Left ventricle myocardium inferior (tissue), 1 donor: ENCODE measurements around the gene CLTCL1. TPM values are rescaled to one million over a fixed set of nuclear protein-coding genes. Genes with fewer than 3 reads are reported as not detected.
"Not testable (repeated sequence)": the region's sequence is repeated elsewhere in the genome, so short reads cannot be mapped to it uniquely, and the experiment has no call there.

Experiments
- DNase-seq: peaks from one replicate; pipeline ENCODE4 v3.0.0-alpha.2; 2020
- H3K27ac ChIP-seq: fragments of 200-600 bp; replicated peaks from 2 replicates; pipeline ENCODE4 v1.8.0; 2021
- H3K27me3 ChIP-seq: fragments of 200-600 bp; 2 replicates; pipeline ENCODE4 v1.8.0; 2021; ENCODE audit warnings: low read depth
- H3K36me3 ChIP-seq: fragments of 200-600 bp; 2 replicates; pipeline ENCODE4 v1.8.0; 2021
- H3K4me1 ChIP-seq: fragments of 200-600 bp; 2 replicates; pipeline ENCODE4 v1.8.0; 2021
- H3K4me3 ChIP-seq: fragments of 200-600 bp; 2 replicates; pipeline ENCODE4 v1.8.0; 2021; ENCODE audit warnings: mild to moderate bottlenecking, moderate library complexity
- H3K9me3 ChIP-seq: fragments of 200-600 bp; replicated peaks from 2 replicates; pipeline ENCODE4 v1.8.0; 2021
- CTCF ChIP-seq: fragments of 200-600 bp; IDR thresholded peaks from 2 replicates; pipeline ENCODE4 v1.8.0; 2021; ENCODE audit warnings: antibody characterized with exemption, mild to moderate bottlenecking, borderline replicate concordance
- intact Hi-C: fragments of 100-400 bp; cut with micrococcal nuclease; formaldehyde crosslinking; loops from one replicate; pipeline ENCODE4 v1.11.0; 2022
- total RNA-seq: library from RNA; stranded (reverse); fragmentation: NEBNext Ultra II Directional; extraction: Animal tissue kit (Norgen Biotek cat#: 25700); gene quantifications from one replicate; pipeline ENCODE4 v1.2.1, GENCODE V29; 2021
- donor health status: DM: no; HTN: yes; CAD: no; lungs with severe emphysema.

CLTCL1 gene
- total RNA-seq, 1 donor from 2014 or later = 9.4 TPM

GRCh38 chr22:19207884-19208283, 83.6 kb downstream of the CLTCL1 start:
- no peak overlapping the region for H3K27ac ChIP-seq
- intact Hi-C loops = no loop called here
- no peaks in the 10 kb centered on the region for H3K4me1 ChIP-seq
- H3K27me3 ChIP-seq = no peaks in the 10 kb centered on the region
- TF ChIP-seq CTCF = no peak
- H3K4me3 ChIP-seq = no peak overlapping the region
- peaks cover 32% of the 10 kb centered on the region for H3K36me3 ChIP-seq
- no peaks in the 10 kb centered on the region for H3K9me3 ChIP-seq
- no peak for DNase-seq

- Histone ChIP-seq H3K36me3 (peaks cover 32% of the 10 kb centered on the region), H3K9me3 (no peaks in the 10 kb centered on the region), H3K27me3 (no peaks in the 10 kb centered on the region), H3K4me1 (no peaks in the 10 kb centered on the region), H3K27ac (no peak overlapping the region), H3K4me3 (no peak overlapping the region)
- DNase-seq = no peak
- no peak for TF ChIP-seq CTCF
- intact Hi-C loops = no loop called here
These were observed 84.1 kb downstream of the CLTCL1 start for GRCh38 chr22:19207401-19207808.

GRCh38 chr22:19206287-19206686, 85.2 kb downstream of the CLTCL1 start:
- no peak overlapping the region for H3K4me3 ChIP-seq
- no peaks in the 10 kb centered on the region for H3K4me1 ChIP-seq
- H3K27ac ChIP-seq = no peak overlapping the region
- no peak for TF ChIP-seq CTCF
- peaks cover 34% of the 10 kb centered on the region for H3K36me3 ChIP-seq
- no peaks in the 10 kb centered on the region for H3K9me3 ChIP-seq
- no peak for DNase-seq
- intact Hi-C loops = no loop called here
- no peaks in the 10 kb centered on the region for H3K27me3 ChIP-seq

- H3K9me3 ChIP-seq = no peaks in the 10 kb centered on the region
- DNase-seq = no peak
- intact Hi-C loops = no loop called here
- H3K4me1 ChIP-seq = no peaks in the 10 kb centered on the region
- no peaks in the 10 kb centered on the region for H3K27me3 ChIP-seq
- H3K27ac ChIP-seq = no peak overlapping the region
- no peak for TF ChIP-seq CTCF
- H3K4me3 ChIP-seq = no peak overlapping the region
- peaks cover 32% of the 10 kb centered on the region for H3K36me3 ChIP-seq
These were observed 86.9 kb downstream of the CLTCL1 start for GRCh38 chr22:19204640-19205039.

GRCh38 chr22:19203834-19204233, 87.7 kb downstream of the CLTCL1 start:
- peaks cover 28% of the 10 kb centered on the region for H3K36me3 ChIP-seq
- H3K27me3 ChIP-seq = no peaks in the 10 kb centered on the region
- H3K4me1 ChIP-seq = no peaks in the 10 kb centered on the region
- no peaks in the 10 kb centered on the region for H3K9me3 ChIP-seq
- no peak overlapping the region for H3K27ac ChIP-seq
- H3K4me3 ChIP-seq = no peak overlapping the region
- DNase-seq = no peak
- intact Hi-C loops = no loop called here
- no peak for TF ChIP-seq CTCF

GRCh38 chr22:19202799-19203186, 88.7 kb downstream of the CLTCL1 start:
- H3K4me3 ChIP-seq, H3K27me3 ChIP-seq, H3K9me3 ChIP-seq, intact Hi-C loops, H3K27ac ChIP-seq, H3K4me1 ChIP-seq, DNase-seq: not testable (repeated sequence)
- peaks cover 19% of the 10 kb centered on the region for H3K36me3 ChIP-seq
